Cardiac muscle cell (in vitro differentiated cells and primary cell): ENCODE data around the gene RPL37A. TPM values are rescaled to one million over a fixed set of nuclear protein-coding genes. Genes with fewer than 3 reads are reported as not detected.

Experiments
- DNase-seq, 2 donors: peaks; one replicate each; pipeline versions ENCODE4 v3.0.0 to v3.0.0-alpha.2; 2010 to 2017; ENCODE audit warnings: low read depth in 1 of 2, low spot score in 1 of 2
- H3K27ac ChIP-seq: fragments of 200-600 bp; sonication (generic); 2 replicates; pipeline ENCODE4 v1.5.1; 2016
- H3K27me3 ChIP-seq: fragments of 200-600 bp; sonication (generic); 2 replicates; pipeline ENCODE4 v1.6.0; 2016; ENCODE audit warnings: control low read depth
- H3K36me3 ChIP-seq: fragments of 200-600 bp; sonication (generic); 2 replicates; pipeline ENCODE4 v1.5.1; 2016; ENCODE audit warnings: control low read depth
- H3K4me1 ChIP-seq: fragments of 200-600 bp; sonication (generic); 2 replicates; pipeline ENCODE4 v1.8.1; 2017; ENCODE audit warnings: low read depth, mild to moderate bottlenecking, mixed run types
- H3K4me3 ChIP-seq: fragments of 200-600 bp; sonication (generic); 2 replicates; pipeline ENCODE4 v1.5.1; 2016; ENCODE audit warnings: mild to moderate bottlenecking
- H3K9me3 ChIP-seq: fragments of 200-600 bp; sonication (generic); 2 replicates; pipeline ENCODE4 v1.5.1; 2017; ENCODE audit warnings: low read depth, mild to moderate bottlenecking, control low read depth
- CTCF ChIP-seq: IDR thresholded peaks from 2 replicates; pipeline ENCODE4 v1.5.1; 2012; ENCODE audit warnings: low read depth, mild to moderate bottlenecking, low read length
- polyA plus RNA-seq: library from polyadenylated mRNA; unstranded; fragments of >200 nt; fragmentation: Nextera tagmentation; extraction: Ambion mirVana; gene quantifications from 2 replicates; pipeline ENCODE4 v1.2.1, GENCODE V29; 2016
- total RNA-seq: library from RNA; depleted of rRNA; stranded (reverse); fragments of >200 nt; gene quantifications from 2 replicates; pipeline ENCODE4 v1.2.3, GENCODE V29; 2016

Gene RPL37A
- total and polyA plus RNA-seq, 2 experiments from 2014 or later = 685 to 1,245 TPM

DNA sequence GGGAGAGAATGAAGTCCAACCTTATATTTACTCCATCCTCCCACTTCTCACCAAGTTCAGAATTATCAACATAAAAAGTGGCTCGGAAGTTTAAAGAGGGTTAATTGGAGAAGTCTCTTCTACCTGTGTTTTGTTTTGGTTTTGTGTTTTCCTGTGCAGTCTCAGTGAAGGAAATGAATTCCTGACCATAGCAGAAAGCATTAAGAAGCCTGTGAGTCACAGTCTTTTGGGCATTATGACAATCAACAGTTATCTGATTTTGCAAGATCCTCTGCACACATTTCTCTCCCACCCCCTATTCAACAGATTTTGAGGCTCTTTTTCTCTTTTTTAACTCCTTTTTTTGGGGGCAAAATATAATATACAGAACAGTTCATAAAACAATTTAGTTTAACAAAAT lies 8.6 kb upstream of the RPL37A start:
- DNase-seq = peak in 1 of 2 donors; percentile 61
- Histone ChIP-seq H3K4me1 (no peaks in the 10 kb centered on the region), H3K9me3 (no peaks in the 10 kb centered on the region), H3K36me3 (no peaks in the 10 kb centered on the region), H3K4me3 (no peak overlapping the region), H3K27me3 (no peaks in the 10 kb centered on the region), H3K27ac (no peak overlapping the region)
- TF ChIP-seq CTCF = no peak

- H3K36me3 ChIP-seq = no peaks in the 10 kb centered on the region
- H3K27ac ChIP-seq = no peak overlapping the region
- no peak for DNase-seq
- TF ChIP-seq CTCF = no peak
- no peaks in the 10 kb centered on the region for H3K9me3 ChIP-seq
- no peak overlapping the region for H3K4me3 ChIP-seq
- no peaks in the 10 kb centered on the region for H3K27me3 ChIP-seq
- no peaks in the 10 kb centered on the region for H3K4me1 ChIP-seq
These were observed 6.6 kb upstream of the RPL37A start for GRCh38 chr2:216491793-216492596.

- H3K27ac ChIP-seq = no peak overlapping the region
- no peaks in the 10 kb centered on the region for H3K36me3 ChIP-seq
- H3K4me1 ChIP-seq = peaks cover 3% of the 10 kb centered on the region
- H3K4me3 ChIP-seq = no peak overlapping the region
- peak in 1 of 2 donors; percentile 77 for DNase-seq
- no peaks in the 10 kb centered on the region for H3K27me3 ChIP-seq
- TF ChIP-seq CTCF = no peak
- H3K9me3 ChIP-seq = no peaks in the 10 kb centered on the region
These were observed 5.9 kb upstream of the RPL37A start for GRCh38 chr2:216492597-216493333.

GRCh38 chr2:216493334-216493685 lies 5.3 kb upstream of the RPL37A start:
- no peak for DNase-seq
- TF ChIP-seq CTCF = no peak
- Histone ChIP-seq H3K4me3 (no peak overlapping the region), H3K27me3 (no peaks in the 10 kb centered on the region), H3K9me3 (no peaks in the 10 kb centered on the region), H3K4me1 (peaks cover 3% of the 10 kb centered on the region), H3K27ac (no peak overlapping the region), H3K36me3 (no peaks in the 10 kb centered on the region)

GRCh38 chr2:216495656-216496055 lies 3.0 kb upstream of the RPL37A start:
- Histone ChIP-seq H3K27me3 (peaks cover 3% of the 10 kb centered on the region), H3K4me1 (peaks cover 13% of the 10 kb centered on the region), H3K27ac (no peak overlapping the region), H3K9me3 (no peaks in the 10 kb centered on the region), H3K36me3 (peaks cover 12% of the 10 kb centered on the region), H3K4me3 (no peak overlapping the region)
- DNase-seq = peak in 1 of 2 donors; percentile 55
- no peak for TF ChIP-seq CTCF
